BLaER1 (cell line): ENCODE data around the gene KRTAP9-1.
"Not testable (repeated sequence)": the region's sequence is repeated elsewhere in the genome, so short reads cannot be mapped to it uniquely, and the experiment has no call there.

Experiments used
- H3K27ac ChIP-seq: shearing (Covaris generic); formaldehyde crosslinking; 2 replicates; pipeline ENCODE4 v1.8.1; 2022
- H3K27me3 ChIP-seq: shearing (Covaris generic); formaldehyde crosslinking; 2 replicates; pipeline ENCODE4 v1.8.1; 2022
- H3K36me3 ChIP-seq: shearing (Covaris generic); formaldehyde crosslinking; 2 replicates; pipeline ENCODE4 v1.8.1; 2022
- H3K4me1 ChIP-seq: shearing (Covaris generic); formaldehyde crosslinking; 2 replicates; pipeline ENCODE4 v1.8.1; 2022
- H3K4me2 ChIP-seq: shearing (Covaris generic); formaldehyde crosslinking; 2 replicates; pipeline ENCODE4 v1.8.1; 2022
- H3K4me3 ChIP-seq: shearing (Covaris generic); formaldehyde crosslinking; 2 replicates; pipeline ENCODE4 v1.8.1; 2022
- H3K9ac ChIP-seq: shearing (Covaris generic); formaldehyde crosslinking; 2 replicates; pipeline ENCODE4 v1.8.1; 2022
- H3K9me3 ChIP-seq: shearing (Covaris generic); formaldehyde crosslinking; 2 replicates; pipeline ENCODE4 v1.8.1; 2022
- H4K20me1 ChIP-seq: shearing (Covaris generic); formaldehyde crosslinking; 2 replicates; pipeline ENCODE4 v1.8.1; 2022
- Cebpa-rat ChIP-seq: shearing (Covaris generic); IDR thresholded peaks from 2 replicates; pipeline ENCODE4 v1.8.1; 2022

The KRTAP9-1 gene, protein sequence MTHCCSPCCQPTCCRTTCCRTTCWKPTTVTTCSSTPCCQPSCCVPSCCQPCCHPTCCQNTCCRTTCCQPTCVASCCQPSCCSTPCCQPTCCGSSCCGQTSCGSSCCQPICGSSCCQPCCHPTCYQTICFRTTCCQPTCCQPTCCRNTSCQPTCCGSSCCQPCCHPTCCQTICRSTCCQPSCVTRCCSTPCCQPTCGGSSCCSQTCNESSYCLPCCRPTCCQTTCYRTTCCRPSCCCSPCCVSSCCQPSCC

DNA sequence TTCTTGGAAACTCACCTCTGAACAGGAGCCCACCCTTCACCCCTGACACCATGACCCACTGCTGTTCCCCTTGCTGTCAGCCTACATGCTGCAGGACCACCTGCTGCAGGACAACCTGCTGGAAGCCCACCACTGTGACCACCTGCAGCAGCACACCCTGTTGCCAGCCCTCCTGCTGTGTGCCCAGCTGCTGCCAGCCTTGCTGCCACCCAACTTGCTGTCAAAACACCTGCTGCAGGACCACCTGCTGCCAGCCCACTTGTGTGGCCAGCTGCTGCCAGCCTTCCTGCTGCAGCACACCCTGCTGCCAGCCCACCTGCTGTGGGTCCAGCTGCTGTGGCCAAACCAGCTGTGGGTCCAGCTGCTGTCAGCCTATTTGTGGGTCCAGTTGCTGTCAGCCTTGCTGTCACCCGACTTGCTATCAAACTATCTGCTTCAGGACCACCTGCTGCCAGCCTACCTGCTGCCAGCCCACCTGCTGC, at the start of gene KRTAP9-1:
Gene KRTAP9-1 (plus strand): TSS at position 51 of the 482 bp plus-strand sequence. CDS start 0 bp downstream, at position 51.
- not testable (repeated sequence) for H3K9ac ChIP-seq, H3K4me2 ChIP-seq, H3K4me1 ChIP-seq, H3K9me3 ChIP-seq, H3K4me3 ChIP-seq, H4K20me1 ChIP-seq, H3K27me3 ChIP-seq, H3K36me3 ChIP-seq, H3K27ac ChIP-seq

- Histone ChIP-seq H3K4me3 (no peak within 1 kb of the TSS), H3K9ac (no peak within 1 kb of the TSS), H3K27ac (no peak within 1 kb of the TSS), H3K4me2 (no peak within 1 kb of the TSS), H4K20me1 (no peaks in the 10 kb centered on the region), H3K36me3 (no peaks in the 10 kb centered on the region), H3K27me3 (no peaks in the 10 kb centered on the region), H3K9me3 (peaks cover 55% of the 10 kb centered on the region), H3K4me1 (no peaks in the 10 kb centered on the region)
- TF ChIP-seq Cebpa-rat = no peak
Observed at GRCh38 chr17:41140360-41141131, 49.1 kb upstream of the KRTAP9-1 start, which contains the start of gene KRTAP4-6. Gene KRTAP4-6 (minus strand): TSS chr17:41140544. CDS start chr17:41140487, 57 bp downstream.

GRCh38 chr17:41141361-41141760, 48.3 kb upstream of the KRTAP9-1 start:
- no peaks in the 10 kb centered on the region for H3K4me1 ChIP-seq
- peaks cover 55% of the 10 kb centered on the region for H3K9me3 ChIP-seq
- H3K9ac ChIP-seq = no peak overlapping the region
- H4K20me1 ChIP-seq = no peaks in the 10 kb centered on the region
- no peak for TF ChIP-seq Cebpa-rat
- no peak overlapping the region for H3K4me3 ChIP-seq
- H3K4me2 ChIP-seq = no peak overlapping the region
- H3K27ac ChIP-seq = no peak overlapping the region
- no peaks in the 10 kb centered on the region for H3K36me3 ChIP-seq
- H3K27me3 ChIP-seq = no peaks in the 10 kb centered on the region

DNA sequence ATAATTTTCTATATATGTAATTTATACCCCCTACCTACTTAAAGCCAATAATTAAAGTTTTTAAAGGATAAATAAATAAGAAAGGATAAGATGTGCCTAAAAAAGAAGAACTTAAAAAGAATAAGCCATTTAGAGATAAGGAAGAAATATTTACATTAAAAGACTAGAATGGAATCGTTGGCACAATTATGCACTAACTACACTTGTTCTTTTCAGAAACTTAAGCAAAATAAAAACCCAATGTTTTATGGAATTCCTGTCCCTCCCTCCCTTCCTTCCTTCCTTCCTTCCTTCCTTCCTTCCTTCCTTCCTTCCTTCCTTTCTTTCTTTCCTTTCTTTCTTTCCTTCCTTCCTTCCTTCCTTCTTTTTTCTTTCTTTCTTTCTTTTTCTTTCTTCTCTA, 44.8 kb upstream of the KRTAP9-1 start:
- Histone ChIP-seq H3K9ac (no peak overlapping the region), H3K4me3 (no peak overlapping the region), H3K27me3 (no peaks in the 10 kb centered on the region), H3K4me2 (no peak overlapping the region), H3K27ac (no peak overlapping the region), H3K9me3 (peaks cover 45% of the 10 kb centered on the region), H3K4me1 (no peaks in the 10 kb centered on the region), H4K20me1 (no peaks in the 10 kb centered on the region), H3K36me3 (no peaks in the 10 kb centered on the region)
- no peak for TF ChIP-seq Cebpa-rat

DNA sequence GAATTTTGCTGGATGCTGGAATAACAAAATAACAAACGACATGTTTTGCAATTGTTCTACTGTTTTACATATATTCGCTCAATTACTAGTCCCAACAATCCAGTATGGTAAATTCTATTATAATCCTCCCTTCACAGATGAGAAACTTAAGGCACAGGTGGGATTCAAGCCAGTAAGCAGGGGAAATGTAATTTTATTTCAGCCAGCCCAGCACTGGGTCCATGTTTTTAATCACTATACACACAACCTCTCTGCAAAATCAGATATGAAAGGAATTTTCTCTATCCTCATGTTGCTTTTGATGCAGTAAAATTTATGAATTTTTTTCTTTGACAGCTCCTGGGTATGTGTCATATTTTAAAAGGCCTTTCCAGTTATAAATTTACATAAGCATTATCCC, 44.4 kb upstream of the KRTAP9-1 start:
- no peak for TF ChIP-seq Cebpa-rat
- H3K4me3 ChIP-seq = no peak overlapping the region
- no peaks in the 10 kb centered on the region for H4K20me1 ChIP-seq
- no peaks in the 10 kb centered on the region for H3K36me3 ChIP-seq
- H3K4me2 ChIP-seq = no peak overlapping the region
- H3K4me1 ChIP-seq = no peaks in the 10 kb centered on the region
- no peak overlapping the region for H3K27ac ChIP-seq
- H3K27me3 ChIP-seq = no peaks in the 10 kb centered on the region
- no peak overlapping the region for H3K9ac ChIP-seq
- peaks cover 41% of the 10 kb centered on the region for H3K9me3 ChIP-seq

DNA sequence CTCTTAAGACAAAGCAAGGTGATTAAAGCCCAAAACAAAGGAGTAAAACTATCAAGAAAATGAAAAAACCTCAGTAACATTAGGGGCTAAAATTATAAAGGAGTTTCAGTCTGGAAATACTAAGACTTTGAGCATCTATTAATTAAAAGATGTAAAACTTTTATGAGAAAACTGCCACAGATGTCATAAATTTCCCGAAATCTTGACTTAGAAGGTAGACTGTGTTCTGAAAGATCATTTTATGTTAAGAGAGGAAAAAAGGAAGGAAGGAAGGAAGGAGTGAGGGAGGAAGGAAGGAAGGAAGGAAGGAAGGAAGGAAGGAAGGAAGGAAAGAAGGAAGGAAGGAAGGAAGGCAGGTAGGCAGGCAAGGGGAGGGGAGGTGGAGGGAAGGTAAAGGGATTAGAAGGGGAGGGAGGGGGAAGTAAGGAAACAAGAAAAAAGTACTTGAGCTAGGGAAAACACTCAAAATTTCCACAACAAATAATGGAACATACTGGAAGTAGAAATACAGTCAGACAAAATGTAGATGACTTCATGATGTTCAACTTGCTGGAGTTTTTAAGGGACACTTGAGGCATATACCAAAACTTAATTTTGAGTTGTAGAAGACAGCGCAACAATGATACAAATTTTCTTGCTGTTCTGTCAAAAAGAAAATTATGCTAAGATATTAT, 42.0 kb upstream of the KRTAP9-1 start:
- no peak for TF ChIP-seq Cebpa-rat
- H3K4me3 ChIP-seq = no peak overlapping the region
- no peaks in the 10 kb centered on the region for H4K20me1 ChIP-seq
- no peak overlapping the region for H3K27ac ChIP-seq
- H3K4me1 ChIP-seq = no peaks in the 10 kb centered on the region
- H3K27me3 ChIP-seq = no peaks in the 10 kb centered on the region
- H3K9me3 ChIP-seq = peaks cover 18% of the 10 kb centered on the region
- no peaks in the 10 kb centered on the region for H3K36me3 ChIP-seq
- H3K9ac ChIP-seq = no peak overlapping the region
- H3K4me2 ChIP-seq = no peak overlapping the region

DNA sequence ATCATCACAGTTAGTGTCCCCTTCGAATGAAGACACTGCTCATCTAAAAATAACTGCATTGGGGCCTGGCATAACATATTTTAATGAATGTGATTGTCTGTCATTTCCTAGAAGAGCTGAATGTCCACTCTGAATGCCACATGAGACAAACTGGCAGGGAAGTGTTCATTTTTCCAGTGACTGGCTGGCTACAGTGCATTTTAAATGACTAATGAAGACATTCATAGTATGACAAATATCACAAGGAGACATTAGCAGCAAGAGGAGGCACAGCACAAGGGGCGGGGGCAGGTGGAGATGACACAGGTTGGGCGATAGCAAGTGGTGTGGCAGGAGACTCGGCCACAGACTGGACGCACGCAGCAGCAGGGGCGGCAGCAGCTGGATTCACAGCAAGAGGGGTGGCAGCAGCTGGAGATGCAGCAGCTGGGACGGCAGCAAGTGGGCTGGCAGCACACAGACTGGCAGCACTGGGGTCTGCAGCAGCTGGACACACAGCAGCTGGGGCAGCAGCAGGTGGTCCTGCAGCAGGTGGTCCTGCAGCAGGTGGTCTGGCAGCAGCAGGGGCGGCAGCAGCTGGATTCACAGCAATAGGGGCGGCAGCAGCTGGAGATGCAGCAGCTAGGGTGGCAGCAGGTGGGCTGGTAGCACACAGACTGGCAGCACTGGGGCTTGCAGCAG, 40.6 kb upstream of the KRTAP9-1 start:
- H4K20me1 ChIP-seq, H3K4me2 ChIP-seq, H3K27ac ChIP-seq, H3K36me3 ChIP-seq, H3K9ac ChIP-seq, H3K4me1 ChIP-seq, H3K27me3 ChIP-seq, H3K9me3 ChIP-seq, H3K4me3 ChIP-seq: not testable (repeated sequence)

DNA sequence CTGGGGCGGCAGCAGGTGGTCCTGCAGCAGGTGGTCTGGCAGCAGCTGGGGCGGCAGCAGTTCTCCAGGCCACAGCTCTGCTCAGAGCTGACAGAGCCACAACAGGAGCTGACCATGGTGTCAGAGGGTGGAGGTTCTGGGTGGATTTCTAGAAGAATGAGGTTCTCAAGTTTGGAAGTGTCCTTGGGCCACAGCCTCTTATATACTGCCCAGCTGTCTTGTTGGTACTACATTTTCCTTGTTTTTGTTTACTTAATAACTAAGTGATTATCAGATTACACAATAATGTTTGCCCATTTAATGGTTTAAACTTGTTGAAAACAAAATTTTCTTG, 40.1 kb upstream of the KRTAP9-1 start, which contains the start of gene KRTAP4-5:
Gene KRTAP4-5 (minus strand): TSS at position 174 of the 334 bp plus-strand sequence. CDS start 58 bp downstream, at position 116.
- H3K9ac ChIP-seq = no peak within 1 kb of the TSS
- H3K4me2 ChIP-seq = no peak within 1 kb of the TSS
- no peaks in the 10 kb centered on the region for H3K36me3 ChIP-seq
- H3K9me3 ChIP-seq = no peaks in the 10 kb centered on the region
- H3K4me1 ChIP-seq = no peaks in the 10 kb centered on the region
- H3K4me3 ChIP-seq = no peak within 1 kb of the TSS
- H3K27ac ChIP-seq = no peak within 1 kb of the TSS
- no peaks in the 10 kb centered on the region for H4K20me1 ChIP-seq
- TF ChIP-seq Cebpa-rat = no peak
- no peaks in the 10 kb centered on the region for H3K27me3 ChIP-seq

- Histone ChIP-seq H3K9ac (no peak overlapping the region), H3K27ac (no peak overlapping the region), H3K4me3 (no peak overlapping the region), H3K27me3 (no peaks in the 10 kb centered on the region), H3K9me3 (no peaks in the 10 kb centered on the region), H3K36me3 (no peaks in the 10 kb centered on the region), H3K4me2 (no peak overlapping the region), H3K4me1 (no peaks in the 10 kb centered on the region), H4K20me1 (no peaks in the 10 kb centered on the region)
- TF ChIP-seq Cebpa-rat = no peak
Observed at GRCh38 chr17:41150026-41150425, 39.7 kb upstream of the KRTAP9-1 start.
